ENCODE results near the gene HBP1. TPM values are rescaled to one million over a fixed set of nuclear protein-coding genes. Genes with fewer than 3 reads are reported as not detected.
"Not testable (repeated sequence)": the region's sequence is repeated elsewhere in the genome, so short reads cannot be mapped to it uniquely, and the experiment has no call there.

Gene HBP1
- total RNA-seq, 1 experiment from 2014 or later, result 55.6 TPM

DNA sequence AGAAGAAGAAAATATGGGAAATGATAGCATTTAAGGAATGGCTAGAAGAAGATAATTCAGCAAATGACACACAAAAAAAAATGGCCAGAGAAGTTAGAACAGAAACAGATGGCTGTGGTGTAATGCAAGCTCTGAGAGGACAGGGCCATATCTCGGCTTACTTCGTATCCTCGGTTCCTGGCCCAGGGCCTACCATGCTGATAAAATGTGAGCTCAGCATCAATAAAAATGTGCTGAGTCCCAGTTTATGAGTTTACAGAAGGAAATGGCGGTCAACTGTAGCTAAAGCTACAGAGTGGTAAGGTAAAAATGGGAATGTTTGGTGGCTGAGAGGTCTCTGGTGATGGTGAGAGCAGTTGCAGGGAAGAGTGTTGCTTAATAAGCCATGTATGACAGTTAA, 40.8 kb downstream of the HBP1 start:
- Histone ChIP-seq H4K20me1 (ENCODE audit: insufficient read depth, low read depth, low read length) (no peaks in the 10 kb centered on the region), H3K9ac (ENCODE audit: low read length) (no peak overlapping the region), H3K4me2 (ENCODE audit: low read depth, low read length, poor library complexity, severe bottlenecking) (no peak overlapping the region), H3K9me2 (replicated peaks; ENCODE audit: insufficient read depth, low read length) (no peaks in the 10 kb centered on the region), H3K36me3 (ENCODE audit: insufficient read depth, low read length) (no peaks in the 10 kb centered on the region), H3K4me3 (ENCODE audit: low read length) (no peak overlapping the region), H3K4me1 (ENCODE audit: low read length) (0 out of 2 replicates have a peak, but pooled peaks cover 2% of the 10 kb centered on the region), H3K79me2 (ENCODE audit: low read length) (no peaks in the 10 kb centered on the region), H3K9me3 (ENCODE audit: low read length) (peaks cover 14% of the 10 kb centered on the region), H3K27me3 (ENCODE audit: low read length) (no peaks in the 10 kb centered on the region), H2AFZ (ENCODE audit: low read length) (no peak overlapping the region), H3K27ac (ENCODE audit: low read length) (no peak overlapping the region)
- no peak for DNase-seq

- Histone ChIP-seq H3K79me2 (ENCODE audit: low read length) (no peaks in the 10 kb centered on the region), H2AFZ (ENCODE audit: low read length) (no peak overlapping the region), H3K9me3 (ENCODE audit: low read length) (peaks cover 14% of the 10 kb centered on the region), H3K4me3 (ENCODE audit: low read length) (no peak overlapping the region), H3K36me3 (ENCODE audit: insufficient read depth, low read length) (no peaks in the 10 kb centered on the region), H3K9me2 (replicated peaks; ENCODE audit: insufficient read depth, low read length) (no peaks in the 10 kb centered on the region), H3K4me1 (ENCODE audit: low read length) (0 out of 2 replicates have a peak, but pooled peaks cover 2% of the 10 kb centered on the region), H3K4me2 (ENCODE audit: low read depth, low read length, poor library complexity, severe bottlenecking) (no peak overlapping the region), H3K27ac (ENCODE audit: low read length) (no peak overlapping the region), H3K27me3 (ENCODE audit: low read length) (no peaks in the 10 kb centered on the region), H4K20me1 (ENCODE audit: insufficient read depth, low read depth, low read length) (no peaks in the 10 kb centered on the region), H3K9ac (ENCODE audit: low read length) (no peak overlapping the region)
- DNase-seq, result no peak
Observed at GRCh38 chr7:107210400-107210799, 41.6 kb downstream of the HBP1 start.

- Histone ChIP-seq H3K27me3 (ENCODE audit: low read length) (no peaks in the 10 kb centered on the region), H3K9ac (ENCODE audit: low read length) (no peak overlapping the region), H3K9me2 (replicated peaks; ENCODE audit: insufficient read depth, low read length) (no peaks in the 10 kb centered on the region), H3K79me2 (ENCODE audit: low read length) (no peaks in the 10 kb centered on the region), H3K4me2 (ENCODE audit: low read depth, low read length, poor library complexity, severe bottlenecking) (no peak overlapping the region), H4K20me1 (ENCODE audit: insufficient read depth, low read depth, low read length) (no peaks in the 10 kb centered on the region), H3K4me1 (ENCODE audit: low read length) (0 out of 2 replicates have a peak, but pooled peaks cover 2% of the 10 kb centered on the region), H3K9me3 (ENCODE audit: low read length) (peaks cover 14% of the 10 kb centered on the region), H3K4me3 (ENCODE audit: low read length) (no peak overlapping the region), H3K36me3 (ENCODE audit: insufficient read depth, low read length) (no peaks in the 10 kb centered on the region), H2AFZ (ENCODE audit: low read length) (no peak overlapping the region), H3K27ac (ENCODE audit: low read length) (no peak overlapping the region)
- DNase-seq, result no peak
Observed at GRCh38 chr7:107212725-107213124, 43.9 kb downstream of the HBP1 start.

- Histone ChIP-seq H3K9me3 (ENCODE audit: low read length) (peaks cover 14% of the 10 kb centered on the region), H3K79me2 (ENCODE audit: low read length) (no peaks in the 10 kb centered on the region), H4K20me1 (ENCODE audit: insufficient read depth, low read depth, low read length) (no peaks in the 10 kb centered on the region), H3K4me1 (ENCODE audit: low read length) (0 out of 2 replicates have a peak, but pooled peaks cover 2% of the 10 kb centered on the region), H3K4me2 (ENCODE audit: low read depth, low read length, poor library complexity, severe bottlenecking) (no peak overlapping the region), H3K9me2 (replicated peaks; ENCODE audit: insufficient read depth, low read length) (no peaks in the 10 kb centered on the region), H3K9ac (ENCODE audit: low read length) (no peak overlapping the region), H3K27ac (ENCODE audit: low read length) (no peak overlapping the region), H3K4me3 (ENCODE audit: low read length) (no peak overlapping the region), H3K36me3 (ENCODE audit: insufficient read depth, low read length) (no peaks in the 10 kb centered on the region), H3K27me3 (ENCODE audit: low read length) (no peaks in the 10 kb centered on the region), H2AFZ (ENCODE audit: low read length) (no peak overlapping the region)
- no peak for DNase-seq
Observed at GRCh38 chr7:107213193-107213788, 44.5 kb downstream of the HBP1 start.

GRCh38 chr7:107213945-107214344, 45.1 kb downstream of the HBP1 start:
- Histone ChIP-seq H3K27ac (ENCODE audit: low read length) (no peak overlapping the region), H3K4me2 (ENCODE audit: low read depth, low read length, poor library complexity, severe bottlenecking) (no peak overlapping the region), H3K27me3 (ENCODE audit: low read length) (no peaks in the 10 kb centered on the region), H3K4me3 (ENCODE audit: low read length) (no peak overlapping the region), H3K9me2 (replicated peaks; ENCODE audit: insufficient read depth, low read length) (no peaks in the 10 kb centered on the region), H3K4me1 (ENCODE audit: low read length) (0 out of 2 replicates have a peak, but pooled peaks cover under 1% of the 10 kb centered on the region), H3K9me3 (ENCODE audit: low read length) (peaks cover 14% of the 10 kb centered on the region), H2AFZ (ENCODE audit: low read length) (no peak overlapping the region), H3K79me2 (ENCODE audit: low read length) (no peaks in the 10 kb centered on the region), H4K20me1 (ENCODE audit: insufficient read depth, low read depth, low read length) (no peaks in the 10 kb centered on the region), H3K36me3 (ENCODE audit: insufficient read depth, low read length) (no peaks in the 10 kb centered on the region), H3K9ac (ENCODE audit: low read length) (no peak overlapping the region)
- DNase-seq, result no peak

GRCh38 chr7:107219563-107220244, 50.9 kb downstream of the HBP1 start:
- H3K79me2 ChIP-seq (ENCODE audit: low read length), result no peaks in the 10 kb centered on the region
- no peak overlapping the region for H2AFZ ChIP-seq (ENCODE audit: low read length)
- H3K4me1 ChIP-seq (ENCODE audit: low read length), result peaks cover 18% of the 10 kb centered on the region
- H3K9ac ChIP-seq (ENCODE audit: low read length), result no peak overlapping the region
- no peak overlapping the region for H3K4me3 ChIP-seq (ENCODE audit: low read length)
- H3K27me3 ChIP-seq (ENCODE audit: low read length), result no peaks in the 10 kb centered on the region
- no peaks in the 10 kb centered on the region for H3K9me2 ChIP-seq (replicated peaks; ENCODE audit: insufficient read depth, low read length)
- H4K20me1 ChIP-seq (ENCODE audit: insufficient read depth, low read depth, low read length), result no peaks in the 10 kb centered on the region
- no peak for DNase-seq
- no peaks in the 10 kb centered on the region; the same call in 1 of the 2 replicates for H3K9me3 ChIP-seq (ENCODE audit: low read length)
- no peaks in the 10 kb centered on the region for H3K36me3 ChIP-seq (ENCODE audit: insufficient read depth, low read length)
- H3K27ac ChIP-seq (ENCODE audit: low read length), result no peak overlapping the region
- H3K4me2 ChIP-seq (ENCODE audit: low read depth, low read length, poor library complexity, severe bottlenecking), result no peak overlapping the region

DNA sequence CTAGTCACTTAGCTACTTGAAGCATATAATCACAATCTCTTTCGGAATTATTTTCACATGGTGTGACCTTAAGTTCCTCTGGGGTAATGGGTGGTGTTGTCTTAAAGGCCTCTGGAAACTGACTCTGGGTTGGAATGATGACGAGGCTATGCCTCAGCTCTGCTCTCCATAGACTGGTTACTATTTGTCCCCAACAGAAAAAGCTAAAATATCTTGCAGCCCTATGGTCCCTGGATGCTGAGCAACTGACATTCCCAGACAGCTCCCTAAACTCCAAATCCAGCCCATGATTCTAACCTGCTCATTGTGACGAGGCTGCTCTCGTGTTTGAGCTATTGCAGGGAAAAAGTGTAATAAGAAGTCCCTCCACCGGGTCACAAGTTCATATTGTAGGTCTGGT, 51.6 kb downstream of the HBP1 start:
- Histone ChIP-seq H3K4me1 (ENCODE audit: low read length) (peaks cover 18% of the 10 kb centered on the region), H2AFZ (ENCODE audit: low read length) (no peak overlapping the region), H3K9me3 (ENCODE audit: low read length) (no peaks in the 10 kb centered on the region; the same call in 1 of the 2 replicates), H3K4me2 (ENCODE audit: low read depth, low read length, poor library complexity, severe bottlenecking) (no peak overlapping the region), H3K9ac (ENCODE audit: low read length) (no peak overlapping the region), H3K36me3 (ENCODE audit: insufficient read depth, low read length) (no peaks in the 10 kb centered on the region), H3K27ac (ENCODE audit: low read length) (no peak overlapping the region), H3K4me3 (ENCODE audit: low read length) (no peak overlapping the region), H3K79me2 (ENCODE audit: low read length) (no peaks in the 10 kb centered on the region), H3K27me3 (ENCODE audit: low read length) (no peaks in the 10 kb centered on the region), H3K9me2 (replicated peaks; ENCODE audit: insufficient read depth, low read length) (no peaks in the 10 kb centered on the region), H4K20me1 (ENCODE audit: insufficient read depth, low read depth, low read length) (no peaks in the 10 kb centered on the region)
- DNase-seq, result no peak

DNA sequence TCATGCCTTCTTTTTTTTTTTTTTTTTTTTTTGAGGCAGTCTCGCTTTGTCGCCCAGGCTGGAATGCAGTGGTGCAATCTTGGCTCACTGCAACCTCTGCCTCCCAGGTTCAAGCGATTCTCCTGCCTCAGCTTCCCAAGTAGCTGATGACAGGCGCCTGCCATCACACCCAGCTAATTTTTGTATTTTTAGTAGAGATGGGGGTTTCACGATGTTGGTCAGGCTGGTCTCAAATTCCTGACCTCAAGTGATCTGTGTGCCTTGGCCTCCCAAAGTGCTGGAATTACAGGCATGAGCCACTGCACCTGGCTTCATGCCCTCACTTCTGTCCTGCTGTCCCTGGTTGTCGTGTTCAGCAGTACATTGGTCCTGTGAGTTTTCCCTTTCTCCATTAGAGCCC, 52.0 kb downstream of the HBP1 start:
- not testable (repeated sequence) for H3K27me3 ChIP-seq (ENCODE audit: low read length); H3K79me2 ChIP-seq (ENCODE audit: low read length); H2AFZ ChIP-seq (ENCODE audit: low read length); H3K4me2 ChIP-seq (ENCODE audit: low read depth, low read length, poor library complexity, severe bottlenecking); H3K4me3 ChIP-seq (ENCODE audit: low read length); H3K9me2 ChIP-seq (replicated peaks; ENCODE audit: insufficient read depth, low read length); H3K9me3 ChIP-seq (ENCODE audit: low read length); H3K9ac ChIP-seq (ENCODE audit: low read length); H4K20me1 ChIP-seq (ENCODE audit: insufficient read depth, low read depth, low read length); DNase-seq; H3K27ac ChIP-seq (ENCODE audit: low read length); H3K36me3 ChIP-seq (ENCODE audit: insufficient read depth, low read length)
- peaks cover 18% of the 10 kb centered on the region for H3K4me1 ChIP-seq (ENCODE audit: low read length)

Measured in Karpas-422 (cell line).